Measurements from ENCODE around the gene CORO2B.

CORO2B gene

DNA sequence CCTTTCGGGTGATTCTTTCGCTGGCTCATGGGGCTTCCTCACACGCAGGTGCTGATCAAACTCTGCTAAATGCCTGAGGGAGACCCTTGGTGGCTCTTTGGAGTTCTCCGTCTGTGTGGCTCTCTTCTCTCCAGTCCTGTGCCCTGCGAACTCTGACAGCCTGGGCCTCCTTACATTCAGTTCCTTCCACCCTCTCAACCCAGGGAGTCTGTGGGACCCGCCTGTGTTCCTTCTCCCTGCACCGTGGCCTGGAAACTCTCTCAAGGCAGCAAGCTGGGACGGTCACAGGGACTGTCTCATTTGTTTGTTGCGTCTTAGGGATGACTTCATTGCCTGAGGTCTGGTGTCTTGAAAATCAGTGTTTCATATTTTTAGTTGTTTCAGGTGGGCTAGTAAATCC, 37.0 kb upstream of the CORO2B start:
- H3K27me3 ChIP-seq (ENCODE audit: insufficient read depth, insufficient read length): no peaks in the 10 kb centered on the region
- TF ChIP-seq SUZ12 (IDR thresholded peaks at IDR 0.05; ENCODE audit: extremely low read depth, insufficient read depth, insufficient read length): no peak
- no peak for TF ChIP-seq YY1 (IDR thresholded peaks at IDR 0.05; ENCODE audit: insufficient read depth, insufficient read length)
- no peak for TF ChIP-seq ZNF274 (IDR thresholded peaks at IDR 0.05; ENCODE audit: low read depth, low read length)
- no peaks in the 10 kb centered on the region for H3K36me3 ChIP-seq (ENCODE audit: insufficient read depth, insufficient read length, low read length)
- peaks cover 15% of the 10 kb centered on the region for H3K9me3 ChIP-seq (ENCODE audit: insufficient read depth, low read length)
- DNase-seq (ENCODE audit: low read depth, low spot score): no peak
- H3K4me1 ChIP-seq (ENCODE audit: insufficient read depth, insufficient read length): no peaks in the 10 kb centered on the region
- no peak overlapping the region for H3K4me3 ChIP-seq (ENCODE audit: insufficient read length, low read depth)
- no peak overlapping the region for H3K9ac ChIP-seq (ENCODE audit: insufficient read length, low read depth)

DNA sequence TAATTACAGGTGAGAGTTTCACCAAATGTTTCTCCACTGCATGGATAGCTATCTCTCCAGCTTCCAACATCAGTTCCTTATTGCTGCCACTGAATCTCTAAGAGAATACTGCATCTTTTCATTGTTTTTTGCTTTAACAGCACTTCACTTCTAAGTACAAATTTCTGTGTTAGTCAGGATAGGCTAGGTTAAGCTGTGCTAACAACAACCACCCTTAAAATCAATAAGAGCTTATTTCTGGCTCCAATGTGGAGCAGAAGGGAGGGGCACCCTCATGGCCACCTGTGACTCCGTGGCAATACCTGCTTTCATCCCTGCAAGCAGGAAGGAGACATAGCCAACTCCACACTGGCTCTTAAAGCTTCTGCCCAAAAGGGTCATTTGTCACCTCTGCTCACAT, 36.4 kb upstream of the CORO2B start:
- Histone ChIP-seq H3K36me3 (ENCODE audit: insufficient read depth, insufficient read length, low read length) (no peaks in the 10 kb centered on the region), H3K27me3 (ENCODE audit: insufficient read depth, insufficient read length) (no peaks in the 10 kb centered on the region), H3K9me3 (ENCODE audit: insufficient read depth, low read length) (peaks cover 15% of the 10 kb centered on the region), H3K4me3 (ENCODE audit: insufficient read length, low read depth) (no peak overlapping the region), H3K9ac (ENCODE audit: insufficient read length, low read depth) (no peak overlapping the region), H3K4me1 (ENCODE audit: insufficient read depth, insufficient read length) (no peaks in the 10 kb centered on the region)
- no peak for DNase-seq (ENCODE audit: low read depth, low spot score)
- TF ChIP-seq YY1 (IDR thresholded peaks at IDR 0.05; ENCODE audit: insufficient read depth, insufficient read length): no peak
- no peak for TF ChIP-seq SUZ12 (IDR thresholded peaks at IDR 0.05; ENCODE audit: extremely low read depth, insufficient read depth, insufficient read length)
- TF ChIP-seq ZNF274 (IDR thresholded peaks at IDR 0.05; ENCODE audit: low read depth, low read length): no peak

DNA sequence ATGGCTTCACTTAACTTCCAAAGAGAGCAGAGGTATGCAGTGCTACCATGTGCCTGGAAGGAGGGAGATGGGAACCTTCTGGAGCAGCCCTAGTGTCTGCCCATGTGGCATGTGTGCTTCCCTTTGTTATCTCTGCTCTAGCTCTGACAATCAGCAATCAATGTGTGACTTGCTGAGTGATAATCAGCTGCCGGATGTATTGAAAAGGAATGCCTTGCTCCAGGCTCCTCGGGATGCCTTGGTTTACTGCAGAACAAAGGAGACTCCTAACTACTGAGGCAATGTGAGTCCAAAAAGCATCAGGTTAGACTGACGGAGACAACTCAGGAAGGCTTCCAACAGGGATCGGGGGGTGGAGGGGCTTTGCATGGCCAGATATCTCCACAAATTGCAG, 36.0 kb upstream of the CORO2B start:
- no peak overlapping the region for H3K9ac ChIP-seq (ENCODE audit: insufficient read length, low read depth)
- DNase-seq (ENCODE audit: low read depth, low spot score): no peak
- no peaks in the 10 kb centered on the region for H3K36me3 ChIP-seq (ENCODE audit: insufficient read depth, insufficient read length, low read length)
- TF ChIP-seq YY1 (IDR thresholded peaks at IDR 0.05; ENCODE audit: insufficient read depth, insufficient read length) (no peak), SUZ12 (IDR thresholded peaks at IDR 0.05; ENCODE audit: extremely low read depth, insufficient read depth, insufficient read length) (no peak), ZNF274 (IDR thresholded peaks at IDR 0.05; ENCODE audit: low read depth, low read length) (no peak)
- H3K27me3 ChIP-seq (ENCODE audit: insufficient read depth, insufficient read length): no peaks in the 10 kb centered on the region
- H3K4me1 ChIP-seq (ENCODE audit: insufficient read depth, insufficient read length): no peaks in the 10 kb centered on the region
- no peak overlapping the region for H3K4me3 ChIP-seq (ENCODE audit: insufficient read length, low read depth)
- peaks cover 15% of the 10 kb centered on the region for H3K9me3 ChIP-seq (ENCODE audit: insufficient read depth, low read length)

DNA sequence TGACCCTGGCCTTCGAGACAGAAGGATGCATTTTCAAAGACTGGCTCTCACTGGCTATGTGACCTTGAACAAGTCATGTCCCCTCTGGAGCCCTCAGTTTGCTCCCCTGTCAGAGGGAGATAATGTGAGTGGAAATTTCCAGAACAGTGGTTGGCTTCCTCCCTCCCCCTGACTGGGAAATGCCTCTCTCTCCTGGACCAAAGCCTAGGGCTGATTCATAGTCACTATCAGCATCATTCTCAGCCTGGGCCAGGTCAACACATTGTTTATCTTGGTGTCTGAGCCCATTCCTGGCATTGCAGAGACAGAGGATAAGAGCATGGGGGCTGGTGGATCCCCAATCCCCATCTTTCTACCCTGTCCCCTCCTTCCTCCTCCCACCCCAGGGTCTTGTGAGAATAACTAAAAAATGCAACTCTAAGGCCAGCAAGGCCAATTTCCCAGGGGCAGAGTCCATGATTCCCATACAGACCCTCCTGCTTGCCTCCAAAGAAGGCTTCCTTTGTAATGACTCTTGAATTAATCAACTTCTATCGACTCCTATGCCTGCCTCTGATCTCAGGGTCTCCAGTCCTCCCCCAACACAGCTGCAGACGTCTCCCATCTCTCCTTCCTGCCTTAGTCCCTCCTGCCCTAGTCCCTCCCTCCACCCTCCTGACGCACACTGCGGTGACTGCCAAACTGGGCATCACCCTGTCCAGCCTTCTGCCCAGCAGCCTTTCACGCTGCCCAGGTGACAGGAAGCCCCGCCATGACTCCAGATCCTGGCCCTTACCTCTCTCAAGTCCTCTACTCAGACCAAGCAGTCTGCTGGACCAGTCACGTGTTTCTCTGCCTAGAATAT, 35.4 kb upstream of the CORO2B start:
- Histone ChIP-seq H3K4me1 (ENCODE audit: insufficient read depth, insufficient read length) (no peaks in the 10 kb centered on the region), H3K4me3 (ENCODE audit: insufficient read length, low read depth) (no peak overlapping the region), H3K9ac (ENCODE audit: insufficient read length, low read depth) (no peak overlapping the region), H3K36me3 (ENCODE audit: insufficient read depth, insufficient read length, low read length) (no peaks in the 10 kb centered on the region), H3K9me3 (ENCODE audit: insufficient read depth, low read length) (peaks cover 15% of the 10 kb centered on the region), H3K27me3 (ENCODE audit: insufficient read depth, insufficient read length) (no peaks in the 10 kb centered on the region)
- DNase-seq (ENCODE audit: low read depth, low spot score): no peak
- no peak for TF ChIP-seq ZNF274 (IDR thresholded peaks at IDR 0.05; ENCODE audit: low read depth, low read length)
- TF ChIP-seq SUZ12 (IDR thresholded peaks at IDR 0.05; ENCODE audit: extremely low read depth, insufficient read depth, insufficient read length): no peak
- TF ChIP-seq YY1 (IDR thresholded peaks at IDR 0.05; ENCODE audit: insufficient read depth, insufficient read length): no peak

DNA sequence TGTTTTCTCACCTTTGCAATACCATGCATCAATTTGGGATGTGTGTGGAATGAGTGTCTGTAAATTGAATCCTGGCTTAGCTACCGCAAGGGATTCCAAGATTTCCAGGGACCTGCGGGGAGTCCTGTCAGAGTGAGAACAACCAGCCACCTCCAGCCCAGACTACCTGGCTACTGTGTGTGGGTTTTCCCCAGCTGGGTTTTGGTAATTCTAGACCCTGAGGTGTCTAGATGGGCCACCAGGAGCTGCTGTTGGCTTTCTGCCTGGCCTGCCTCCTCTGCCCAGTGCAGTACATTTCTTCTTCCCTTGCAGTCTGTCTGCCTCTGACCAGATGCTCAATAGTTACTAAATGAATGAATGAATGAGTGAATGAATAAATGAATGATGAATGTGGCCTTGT, 32.5 kb upstream of the CORO2B start:
- TF ChIP-seq ZNF274 (IDR thresholded peaks at IDR 0.05; ENCODE audit: low read depth, low read length) (no peak), YY1 (IDR thresholded peaks at IDR 0.05; ENCODE audit: insufficient read depth, insufficient read length) (no peak), SUZ12 (IDR thresholded peaks at IDR 0.05; ENCODE audit: extremely low read depth, insufficient read depth, insufficient read length) (no peak)
- Histone ChIP-seq H3K9me3 (ENCODE audit: insufficient read depth, low read length) (no peaks in the 10 kb centered on the region), H3K4me3 (ENCODE audit: insufficient read length, low read depth) (no peak overlapping the region), H3K4me1 (ENCODE audit: insufficient read depth, insufficient read length) (peaks cover 3% of the 10 kb centered on the region), H3K36me3 (ENCODE audit: insufficient read depth, insufficient read length, low read length) (no peaks in the 10 kb centered on the region), H3K9ac (ENCODE audit: insufficient read length, low read depth) (no peak overlapping the region), H3K27me3 (ENCODE audit: insufficient read depth, insufficient read length) (no peaks in the 10 kb centered on the region)
- DNase-seq (ENCODE audit: low read depth, low spot score): no peak

DNA sequence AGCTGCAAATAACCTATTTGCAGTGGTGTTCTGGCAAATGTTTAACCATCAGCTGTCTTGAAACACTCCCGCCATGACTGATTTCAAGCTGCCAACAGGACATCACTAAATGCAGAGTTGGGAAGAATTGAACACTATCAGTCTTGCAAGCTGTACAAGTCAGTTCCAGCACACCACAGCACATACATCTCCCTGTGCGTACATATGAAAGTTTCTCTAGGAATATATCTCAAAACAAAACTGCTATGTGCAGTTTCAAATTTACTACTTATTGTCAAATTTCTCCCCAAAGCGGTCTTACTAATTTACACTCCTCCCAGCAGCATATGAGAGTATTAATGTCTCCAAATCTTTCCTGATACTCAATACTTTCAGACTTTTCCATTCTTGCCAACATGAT, 30.4 kb upstream of the CORO2B start:
- Histone ChIP-seq H3K4me1 (ENCODE audit: insufficient read depth, insufficient read length) (peaks cover 3% of the 10 kb centered on the region), H3K4me3 (ENCODE audit: insufficient read length, low read depth) (no peak overlapping the region), H3K27me3 (ENCODE audit: insufficient read depth, insufficient read length) (no peaks in the 10 kb centered on the region), H3K9ac (ENCODE audit: insufficient read length, low read depth) (no peak overlapping the region), H3K9me3 (ENCODE audit: insufficient read depth, low read length) (no peaks in the 10 kb centered on the region), H3K36me3 (ENCODE audit: insufficient read depth, insufficient read length, low read length) (no peaks in the 10 kb centered on the region)
- DNase-seq (ENCODE audit: low read depth, low spot score): no peak
- no peak for TF ChIP-seq ZNF274 (IDR thresholded peaks at IDR 0.05; ENCODE audit: low read depth, low read length)
- no peak for TF ChIP-seq YY1 (IDR thresholded peaks at IDR 0.05; ENCODE audit: insufficient read depth, insufficient read length)
- no peak for TF ChIP-seq SUZ12 (IDR thresholded peaks at IDR 0.05; ENCODE audit: extremely low read depth, insufficient read depth, insufficient read length)

DNA sequence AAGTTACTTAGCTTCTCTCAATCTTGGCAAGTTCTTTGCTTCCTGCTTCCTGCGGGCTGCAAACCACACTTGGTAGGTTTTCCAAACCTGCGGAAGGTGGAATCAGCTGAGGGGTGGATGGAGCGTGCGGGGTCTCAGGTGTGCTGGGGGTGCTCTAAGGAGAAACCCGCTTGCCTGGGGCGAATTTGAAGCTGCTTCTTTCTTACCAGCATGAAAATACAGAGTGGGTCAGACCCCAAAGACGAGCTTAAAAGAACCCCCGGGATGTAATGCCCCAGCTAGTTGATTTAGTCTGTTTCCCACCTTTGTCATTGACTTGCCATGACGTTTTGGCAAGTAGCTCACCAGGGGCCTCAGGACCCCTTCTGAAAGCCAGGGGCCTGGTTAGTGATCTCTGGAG, 28.8 kb upstream of the CORO2B start:
- Histone ChIP-seq H3K9ac (ENCODE audit: insufficient read length, low read depth) (no peak overlapping the region), H3K4me3 (ENCODE audit: insufficient read length, low read depth) (no peak overlapping the region), H3K27me3 (ENCODE audit: insufficient read depth, insufficient read length) (no peaks in the 10 kb centered on the region), H3K36me3 (ENCODE audit: insufficient read depth, insufficient read length, low read length) (no peaks in the 10 kb centered on the region), H3K9me3 (ENCODE audit: insufficient read depth, low read length) (no peaks in the 10 kb centered on the region), H3K4me1 (ENCODE audit: insufficient read depth, insufficient read length) (peaks cover 3% of the 10 kb centered on the region)
- no peak for DNase-seq (ENCODE audit: low read depth, low spot score)
- TF ChIP-seq ZNF274 (IDR thresholded peaks at IDR 0.05; ENCODE audit: low read depth, low read length): no peak
- no peak for TF ChIP-seq SUZ12 (IDR thresholded peaks at IDR 0.05; ENCODE audit: extremely low read depth, insufficient read depth, insufficient read length)
- no peak for TF ChIP-seq YY1 (IDR thresholded peaks at IDR 0.05; ENCODE audit: insufficient read depth, insufficient read length)

Measured in NT2/D1 (cell line).